HL-60 (cell line): ENCODE data around the gene ZMIZ1.

Experiments used
- DNase-seq, 2 experiments: peaks; one replicate each; pipeline ENCODE4 v3.0.0-alpha.2; 2010 to 2020; ENCODE audit warnings: low read depth in 1 of 2, low spot score in 1 of 2
- H3K27ac ChIP-seq: fragments of 250-450 bp; sonication (Bioruptor Pico); replicated peaks from 2 replicates; pipeline ENCODE4 v1.5.1; 2020; ENCODE audit warnings: mild to moderate bottlenecking, moderate library complexity
- H3K27me3 ChIP-seq: fragments of 250-450 bp; sonication (Bioruptor Pico); 2 replicates; pipeline ENCODE4 v1.5.1; 2021; ENCODE audit warnings: mild to moderate bottlenecking, moderate library complexity; ENCODE audit not compliant: insufficient read depth, poor library complexity, severe bottlenecking
- H3K4me3 ChIP-seq: replicated peaks from 2 replicates; pipeline ENCODE4 v1.5.1; 2011; ENCODE audit warnings: mild to moderate bottlenecking, control low read depth, low read length; ENCODE audit not compliant: insufficient read depth
- CTCF ChIP-seq: IDR thresholded peaks from one replicate; pipeline ENCODE4 v1.5.1; 2011; ENCODE audit warnings: low read length, control low read depth, inconsistent platforms; ENCODE audit not compliant: insufficient read depth
- GABPA ChIP-seq: IDR thresholded peaks from 2 replicates; pipeline ENCODE4 v1.6.1; 2012; ENCODE audit warnings: low read depth
- POLR2AphosphoS5 ChIP-seq: IDR thresholded peaks from 2 replicates; pipeline ENCODE4 v1.6.1; 2012; ENCODE audit warnings: low read depth
- SPI1 ChIP-seq: IDR thresholded peaks from 2 replicates; pipeline ENCODE4 v1.6.1; 2012; ENCODE audit warnings: low read depth, mild to moderate bottlenecking, borderline replicate concordance
- TF ChIP-seq, protein P1 (sequence below): IDR thresholded peaks from 2 replicates; pipeline ENCODE4 v1.6.1; 2012; ENCODE audit warnings: low read depth; ENCODE audit not compliant: insufficient replicate concordance

Gene ZMIZ1

GRCh38 chr10:79252450-79252849 is 183.7 kb downstream of the ZMIZ1 start:
- H3K4me3 ChIP-seq = no peak overlapping the region
- no peak overlapping the region for H3K27ac ChIP-seq
- H3K27me3 ChIP-seq = no peaks in the 10 kb centered on the region
- DNase-seq = peak in 1 of 2 experiments; percentile 26
- TF ChIP-seq SPI1 (peak; percentile 23; the same call in 1 of the 2 replicates), GABPA (no peak), CTCF (no peak)

GRCh38 chr10:79252971-79253370 is 184.2 kb downstream of the ZMIZ1 start:
- H3K27ac ChIP-seq = no peak overlapping the region
- H3K27me3 ChIP-seq = no peaks in the 10 kb centered on the region
- DNase-seq = no peak
- no peak overlapping the region for H3K4me3 ChIP-seq
- TF ChIP-seq POLR2AphosphoS5 (no peak), SPI1 (no peak), CTCF (no peak), GABPA (no peak)
- TF ChIP-seq, protein P1, sequence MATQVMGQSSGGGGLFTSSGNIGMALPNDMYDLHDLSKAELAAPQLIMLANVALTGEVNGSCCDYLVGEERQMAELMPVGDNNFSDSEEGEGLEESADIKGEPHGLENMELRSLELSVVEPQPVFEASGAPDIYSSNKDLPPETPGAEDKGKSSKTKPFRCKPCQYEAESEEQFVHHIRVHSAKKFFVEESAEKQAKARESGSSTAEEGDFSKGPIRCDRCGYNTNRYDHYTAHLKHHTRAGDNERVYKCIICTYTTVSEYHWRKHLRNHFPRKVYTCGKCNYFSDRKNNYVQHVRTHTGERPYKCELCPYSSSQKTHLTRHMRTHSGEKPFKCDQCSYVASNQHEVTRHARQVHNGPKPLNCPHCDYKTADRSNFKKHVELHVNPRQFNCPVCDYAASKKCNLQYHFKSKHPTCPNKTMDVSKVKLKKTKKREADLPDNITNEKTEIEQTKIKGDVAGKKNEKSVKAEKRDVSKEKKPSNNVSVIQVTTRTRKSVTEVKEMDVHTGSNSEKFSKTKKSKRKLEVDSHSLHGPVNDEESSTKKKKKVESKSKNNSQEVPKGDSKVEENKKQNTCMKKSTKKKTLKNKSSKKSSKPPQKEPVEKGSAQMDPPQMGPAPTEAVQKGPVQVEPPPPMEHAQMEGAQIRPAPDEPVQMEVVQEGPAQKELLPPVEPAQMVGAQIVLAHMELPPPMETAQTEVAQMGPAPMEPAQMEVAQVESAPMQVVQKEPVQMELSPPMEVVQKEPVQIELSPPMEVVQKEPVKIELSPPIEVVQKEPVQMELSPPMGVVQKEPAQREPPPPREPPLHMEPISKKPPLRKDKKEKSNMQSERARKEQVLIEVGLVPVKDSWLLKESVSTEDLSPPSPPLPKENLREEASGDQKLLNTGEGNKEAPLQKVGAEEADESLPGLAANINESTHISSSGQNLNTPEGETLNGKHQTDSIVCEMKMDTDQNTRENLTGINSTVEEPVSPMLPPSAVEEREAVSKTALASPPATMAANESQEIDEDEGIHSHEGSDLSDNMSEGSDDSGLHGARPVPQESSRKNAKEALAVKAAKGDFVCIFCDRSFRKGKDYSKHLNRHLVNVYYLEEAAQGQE = no peak

DNA sequence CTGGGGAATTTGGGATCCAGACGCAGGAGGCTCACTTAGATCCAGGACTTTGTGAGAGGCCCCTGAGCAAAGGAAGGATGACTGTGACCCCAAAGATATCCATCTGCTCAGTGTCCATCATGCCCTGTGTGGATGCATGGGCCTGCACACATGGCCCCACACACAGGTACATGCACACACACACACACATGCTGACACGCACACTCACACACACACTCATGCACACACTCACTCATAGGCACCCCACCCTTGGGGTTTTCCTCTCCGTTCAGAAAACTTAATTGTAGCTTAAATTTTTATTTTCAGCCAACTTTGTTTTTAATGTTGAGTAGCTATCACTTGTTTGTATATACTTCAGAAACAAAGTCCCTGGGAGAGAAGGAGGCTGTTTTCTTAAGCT is 184.9 kb downstream of the ZMIZ1 start:
- no peak for TF ChIP-seq SPI1
- TF ChIP-seq, protein P1 = no peak
- TF ChIP-seq CTCF = no peak
- no peak for TF ChIP-seq POLR2AphosphoS5
- TF ChIP-seq GABPA = no peak
- Histone ChIP-seq H3K27ac (no peak overlapping the region), H3K4me3 (no peak overlapping the region), H3K27me3 (no peaks in the 10 kb centered on the region)
- no peak for DNase-seq

GRCh38 chr10:79254333-79255006 is 185.7 kb downstream of the ZMIZ1 start:
- TF ChIP-seq POLR2AphosphoS5 (no peak), CTCF (no peak), SPI1 (no peak), GABPA (no peak)
- TF ChIP-seq, protein P1 = no peak
- H3K27ac ChIP-seq = no peak overlapping the region
- no peaks in the 10 kb centered on the region for H3K27me3 ChIP-seq
- no peak for DNase-seq
- no peak overlapping the region for H3K4me3 ChIP-seq
